OCI-LY1 (cell line): Measurements from ENCODE around the gene PIAS4.

ENCODE experiments used
- H2AFZ ChIP-seq: fragments of 200-600 bp; sonication (generic), shearing (Covaris generic); 2 replicates; pipeline ENCODE4 v1.6.0; 2014; ENCODE audit warnings: antibody characterized with exemption, mild to moderate bottlenecking, low read length
- H3F3A ChIP-seq: fragments of 200-600 bp; sonication (generic), shearing (Covaris generic); 2 replicates; pipeline ENCODE4 v1.6.0; 2014; ENCODE audit warnings: mild to moderate bottlenecking, antibody characterized with exemption, low read length, moderate library complexity; ENCODE audit not compliant: insufficient read depth
- H3K27ac ChIP-seq: fragments of 200-600 bp; sonication (generic); 2 replicates; pipeline ENCODE4 v1.5.1; 2014; ENCODE audit warnings: low read length, mixed run types, mild to moderate bottlenecking, low read depth; ENCODE audit not compliant: poor library complexity, severe bottlenecking
- H3K27me3 ChIP-seq: fragments of 200-600 bp; sonication (generic); 2 replicates; pipeline ENCODE4 v1.6.0; 2014; ENCODE audit warnings: antibody characterized with exemption, mild to moderate bottlenecking, low read length, moderate library complexity; ENCODE audit not compliant: insufficient read depth
- H3K36me3 ChIP-seq: fragments of 200-600 bp; sonication (generic); 2 replicates; pipeline ENCODE4 v1.6.1; 2014; ENCODE audit warnings: mild to moderate bottlenecking, antibody characterized with exemption, low read length, moderate library complexity, mixed read lengths; ENCODE audit not compliant: insufficient read depth
- H3K4me1 ChIP-seq: fragments of 200-600 bp; sonication (generic); 2 replicates; pipeline ENCODE4 v1.5.1; 2014; ENCODE audit warnings: mild to moderate bottlenecking, low read length, moderate library complexity; ENCODE audit not compliant: insufficient read depth, severe bottlenecking
- H3K4me2 ChIP-seq: fragments of 200-600 bp; sonication (generic), shearing (Covaris generic); 2 replicates; pipeline ENCODE4 v1.6.1; 2014; ENCODE audit warnings: low read length
- H3K4me3 ChIP-seq: fragments of 200-600 bp; sonication (generic); 2 replicates; pipeline ENCODE4 v1.5.1; 2014; ENCODE audit warnings: low read length, low read depth, mild to moderate bottlenecking, mixed read lengths; ENCODE audit not compliant: poor library complexity, severe bottlenecking
- H3K79me2 ChIP-seq: fragments of 200-600 bp; shearing (Covaris generic); 2 replicates; pipeline ENCODE4 v1.6.1; 2016; ENCODE audit warnings: mixed run types, low read length, mixed read lengths; ENCODE audit not compliant: insufficient read depth
- H3K9ac ChIP-seq: fragments of 200-600 bp; sonication (generic), shearing (Covaris generic); 2 replicates; pipeline ENCODE4 v1.6.1; 2014; ENCODE audit warnings: mild to moderate bottlenecking, low read length, mixed read lengths
- H3K9me2 ChIP-seq: fragments of 200-600 bp; sonication (generic), shearing (Covaris generic); 2 replicates; pipeline ENCODE4 v1.6.1; 2014; ENCODE audit warnings: low read depth, mild to moderate bottlenecking, low read length, mixed read lengths
- H3K9me3 ChIP-seq: fragments of 200-600 bp; shearing (Covaris generic); 2 replicates; pipeline ENCODE4 v1.6.1; 2014; ENCODE audit warnings: low read length, mixed read lengths
- H4K20me1 ChIP-seq: fragments of 200-600 bp; sonication (generic), shearing (Covaris generic); 2 replicates; pipeline ENCODE4 v1.6.0; 2016; ENCODE audit warnings: mild to moderate bottlenecking, low read length; ENCODE audit not compliant: insufficient read depth
- EZH2 ChIP-seq: fragments of 200-600 bp; sonication (generic), shearing (Covaris generic); IDR thresholded peaks from 2 replicates; pipeline ENCODE4 v1.8.0; 2017; ENCODE audit warnings: borderline replicate concordance, mixed run types, mild to moderate bottlenecking, antibody characterized with exemption, low read length, moderate library complexity, mixed read lengths
- TF ChIP-seq, protein P1 (sequence below): fragments of 200-600 bp; sonication (generic), shearing (Covaris generic); IDR thresholded peaks from 2 replicates; pipeline ENCODE4 v1.5.1; 2017; ENCODE audit warnings: mild to moderate bottlenecking, antibody characterized with exemption, low read length, moderate library complexity, mixed read lengths

Gene PIAS4

DNA sequence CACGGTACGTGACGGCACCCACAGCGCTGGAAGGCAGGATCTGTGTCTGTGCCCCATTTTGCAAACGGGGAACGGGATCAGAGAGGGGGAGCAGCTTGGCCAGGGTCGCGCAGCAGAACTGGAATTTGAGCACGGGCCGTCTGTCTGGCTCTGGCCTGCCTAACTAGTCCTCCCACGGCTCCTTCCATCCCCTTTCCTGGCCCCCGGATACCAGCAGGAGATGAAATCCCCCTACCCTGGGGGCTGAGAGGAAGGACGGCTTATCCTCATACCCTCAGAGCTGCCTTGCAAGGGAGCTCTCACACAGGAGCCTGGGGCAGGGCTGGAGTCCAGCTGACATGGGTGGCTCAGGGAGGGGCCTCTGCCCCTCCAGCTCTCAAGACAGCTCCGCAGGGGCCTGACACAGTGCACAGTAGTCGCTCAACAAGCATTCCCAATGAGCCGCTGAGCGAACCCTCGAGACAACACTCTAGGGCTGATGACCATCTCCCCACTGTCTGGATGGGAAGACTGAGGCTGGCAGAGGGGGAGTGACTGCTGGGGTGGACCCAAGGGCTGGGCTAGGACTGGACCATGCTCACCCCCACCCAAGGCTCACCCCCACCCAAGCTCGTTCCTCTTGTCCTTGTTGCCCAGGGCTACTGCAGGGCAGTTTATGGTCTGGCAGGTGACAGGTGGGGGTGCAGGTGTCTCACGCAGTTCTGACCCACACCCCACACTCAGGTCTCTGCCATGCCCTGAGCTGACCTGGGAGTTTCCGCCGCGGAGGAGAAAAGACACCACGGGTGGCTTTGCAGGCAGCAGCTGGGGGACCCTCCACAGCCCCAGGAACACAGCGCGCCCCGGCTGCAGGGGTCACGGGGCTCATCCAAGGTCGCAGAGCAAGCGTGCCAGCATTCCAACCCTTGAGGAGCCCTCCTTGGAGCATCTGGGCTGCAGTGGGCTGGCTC is 55.2 kb downstream of the PIAS4 start:
- Histone ChIP-seq H3K27ac (peak overlapping the region; percentile 76), H3K9me2 (no peaks in the 10 kb centered on the region), H2AFZ (no peak overlapping the region), H3K36me3 (peaks cover 19% of the 10 kb centered on the region), H3K9ac (peak overlapping the region; percentile 90), H3K27me3 (no peaks in the 10 kb centered on the region), H3K79me2 (peaks cover 71% of the 10 kb centered on the region), H3K4me3 (peak overlapping the region; percentile 95), H3K4me2 (peak overlapping the region; percentile 89), H3K4me1 (peaks cover 57% of the 10 kb centered on the region), H4K20me1 (no peaks in the 10 kb centered on the region), H3K9me3 (no peaks in the 10 kb centered on the region), H3F3A (no peaks in the 10 kb centered on the region)
- no peak for TF ChIP-seq EZH2
- TF ChIP-seq, protein P1, sequence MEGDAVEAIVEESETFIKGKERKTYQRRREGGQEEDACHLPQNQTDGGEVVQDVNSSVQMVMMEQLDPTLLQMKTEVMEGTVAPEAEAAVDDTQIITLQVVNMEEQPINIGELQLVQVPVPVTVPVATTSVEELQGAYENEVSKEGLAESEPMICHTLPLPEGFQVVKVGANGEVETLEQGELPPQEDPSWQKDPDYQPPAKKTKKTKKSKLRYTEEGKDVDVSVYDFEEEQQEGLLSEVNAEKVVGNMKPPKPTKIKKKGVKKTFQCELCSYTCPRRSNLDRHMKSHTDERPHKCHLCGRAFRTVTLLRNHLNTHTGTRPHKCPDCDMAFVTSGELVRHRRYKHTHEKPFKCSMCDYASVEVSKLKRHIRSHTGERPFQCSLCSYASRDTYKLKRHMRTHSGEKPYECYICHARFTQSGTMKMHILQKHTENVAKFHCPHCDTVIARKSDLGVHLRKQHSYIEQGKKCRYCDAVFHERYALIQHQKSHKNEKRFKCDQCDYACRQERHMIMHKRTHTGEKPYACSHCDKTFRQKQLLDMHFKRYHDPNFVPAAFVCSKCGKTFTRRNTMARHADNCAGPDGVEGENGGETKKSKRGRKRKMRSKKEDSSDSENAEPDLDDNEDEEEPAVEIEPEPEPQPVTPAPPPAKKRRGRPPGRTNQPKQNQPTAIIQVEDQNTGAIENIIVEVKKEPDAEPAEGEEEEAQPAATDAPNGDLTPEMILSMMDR, result no peak

DNA sequence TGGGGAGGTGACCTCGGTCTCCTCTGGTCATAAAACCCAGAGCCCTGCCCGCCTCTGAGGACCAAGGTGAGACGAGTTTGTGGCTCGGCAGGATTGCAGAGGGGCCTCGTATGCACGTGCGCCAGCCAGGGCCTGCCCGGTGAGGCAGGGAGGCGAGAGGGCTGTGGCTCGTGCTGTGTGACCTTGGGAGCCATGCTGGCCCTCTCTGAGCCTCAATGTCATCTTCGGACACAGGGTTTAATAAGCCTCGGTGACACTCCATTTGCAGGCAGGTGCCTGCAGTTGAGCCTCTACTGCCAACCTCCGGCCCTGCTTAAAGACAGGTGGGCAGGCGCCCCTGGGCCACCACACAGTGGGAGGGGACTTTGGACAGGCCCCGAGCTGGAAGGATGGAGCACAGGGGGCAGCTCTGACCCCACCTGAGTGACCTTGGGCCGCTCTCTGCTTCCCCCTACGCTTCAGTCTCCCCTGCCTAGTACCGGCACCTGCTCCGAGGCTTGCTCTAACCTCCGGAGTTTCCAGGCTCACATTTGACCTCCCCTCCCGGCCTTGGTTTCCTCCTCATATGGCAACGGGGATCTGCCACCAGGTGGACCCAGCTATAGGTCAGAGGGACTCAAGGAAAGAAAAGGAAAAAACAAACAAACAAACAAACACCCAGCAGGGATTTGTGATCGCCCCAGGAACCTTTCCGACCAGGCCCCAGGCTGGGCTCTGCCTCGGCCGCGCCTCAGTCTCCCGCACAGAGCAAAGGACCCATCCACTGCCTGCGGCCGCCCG is 56.0 kb downstream of the PIAS4 start:
- peaks cover 65% of the 10 kb centered on the region for H3K4me1 ChIP-seq
- peaks cover 19% of the 10 kb centered on the region for H3K36me3 ChIP-seq
- peak overlapping the region; percentile 95 for H3K4me3 ChIP-seq
- H3K79me2 ChIP-seq, result peaks cover 62% of the 10 kb centered on the region
- peak overlapping the region; percentile 90 for H3K9ac ChIP-seq
- peak overlapping the region; percentile 89 for H3K4me2 ChIP-seq
- no peak overlapping the region for H2AFZ ChIP-seq
- H3K9me2 ChIP-seq, result no peaks in the 10 kb centered on the region
- TF ChIP-seq EZH2, result no peak
- TF ChIP-seq, protein P1, result peak; percentile 34
- H3F3A ChIP-seq, result no peaks in the 10 kb centered on the region
- no peaks in the 10 kb centered on the region for H4K20me1 ChIP-seq
- H3K9me3 ChIP-seq, result no peaks in the 10 kb centered on the region
- H3K27ac ChIP-seq, result peak overlapping the region; percentile 76
- no peaks in the 10 kb centered on the region for H3K27me3 ChIP-seq

DNA sequence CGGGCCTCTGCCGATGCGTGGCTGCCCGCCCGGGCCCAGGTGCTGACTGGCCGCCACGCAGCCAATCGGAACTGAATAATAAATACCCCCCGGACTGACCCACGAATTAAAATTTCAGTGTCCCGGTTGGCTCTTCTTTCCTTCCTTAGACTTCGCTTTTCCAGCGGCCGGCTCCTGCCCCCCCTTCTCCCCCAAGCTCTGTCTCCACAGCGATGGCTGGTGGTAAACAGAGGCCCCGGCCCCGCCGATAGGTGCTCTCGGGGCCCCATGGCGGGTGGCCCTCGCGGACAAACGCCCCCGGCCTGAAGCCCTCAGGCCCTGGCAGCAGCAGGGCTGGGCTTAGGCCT is 56.6 kb downstream of the PIAS4 start:
- H3K27ac ChIP-seq, result peak overlapping the region; percentile 76
- H3K4me2 ChIP-seq, result peak overlapping the region; percentile 89
- H3K9me2 ChIP-seq, result no peaks in the 10 kb centered on the region
- no peaks in the 10 kb centered on the region for H3K9me3 ChIP-seq
- H4K20me1 ChIP-seq, result no peaks in the 10 kb centered on the region
- peaks cover 58% of the 10 kb centered on the region for H3K79me2 ChIP-seq
- peaks cover 66% of the 10 kb centered on the region for H3K4me1 ChIP-seq
- no peaks in the 10 kb centered on the region for H3K27me3 ChIP-seq
- H3K9ac ChIP-seq, result peak overlapping the region; percentile 90
- no peaks in the 10 kb centered on the region for H3F3A ChIP-seq
- peak overlapping the region; percentile 95 for H3K4me3 ChIP-seq
- H2AFZ ChIP-seq, result no peak overlapping the region
- TF ChIP-seq, protein P1, result no peak
- TF ChIP-seq EZH2, result no peak
- H3K36me3 ChIP-seq, result peaks cover 19% of the 10 kb centered on the region
